Measurements from ENCODE around the gene SEMA3B.
"Not testable (repeated sequence)": the region's sequence is repeated elsewhere in the genome, so short reads cannot be mapped to it uniquely, and the experiment has no call there.

The SEMA3B gene

DNA sequence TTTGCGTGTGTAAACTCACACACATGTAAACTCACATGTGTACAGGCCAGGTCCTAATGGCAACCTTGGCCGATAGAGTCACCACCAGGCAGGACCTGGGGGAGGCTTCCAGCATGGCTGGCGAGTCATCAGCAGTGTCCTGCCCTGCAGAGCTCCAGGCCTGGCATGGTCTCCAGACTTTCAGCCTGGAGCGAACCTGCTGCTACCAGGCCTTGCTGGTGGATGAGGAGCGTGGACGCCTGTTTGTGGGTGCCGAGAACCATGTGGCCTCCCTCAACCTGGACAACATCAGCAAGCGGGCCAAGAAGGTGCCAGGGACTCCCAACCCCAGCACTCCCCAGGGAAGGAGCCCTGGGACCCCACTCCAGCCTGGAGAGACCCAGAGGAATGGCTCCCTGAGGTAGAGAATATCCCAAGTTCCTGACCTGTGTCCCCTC, 1.0 kb downstream of the SEMA3B start:
- in situ Hi-C loops (cut with HindIII; ENCODE audit: low sequenced_read_pairs) = no loop called here

DNA sequence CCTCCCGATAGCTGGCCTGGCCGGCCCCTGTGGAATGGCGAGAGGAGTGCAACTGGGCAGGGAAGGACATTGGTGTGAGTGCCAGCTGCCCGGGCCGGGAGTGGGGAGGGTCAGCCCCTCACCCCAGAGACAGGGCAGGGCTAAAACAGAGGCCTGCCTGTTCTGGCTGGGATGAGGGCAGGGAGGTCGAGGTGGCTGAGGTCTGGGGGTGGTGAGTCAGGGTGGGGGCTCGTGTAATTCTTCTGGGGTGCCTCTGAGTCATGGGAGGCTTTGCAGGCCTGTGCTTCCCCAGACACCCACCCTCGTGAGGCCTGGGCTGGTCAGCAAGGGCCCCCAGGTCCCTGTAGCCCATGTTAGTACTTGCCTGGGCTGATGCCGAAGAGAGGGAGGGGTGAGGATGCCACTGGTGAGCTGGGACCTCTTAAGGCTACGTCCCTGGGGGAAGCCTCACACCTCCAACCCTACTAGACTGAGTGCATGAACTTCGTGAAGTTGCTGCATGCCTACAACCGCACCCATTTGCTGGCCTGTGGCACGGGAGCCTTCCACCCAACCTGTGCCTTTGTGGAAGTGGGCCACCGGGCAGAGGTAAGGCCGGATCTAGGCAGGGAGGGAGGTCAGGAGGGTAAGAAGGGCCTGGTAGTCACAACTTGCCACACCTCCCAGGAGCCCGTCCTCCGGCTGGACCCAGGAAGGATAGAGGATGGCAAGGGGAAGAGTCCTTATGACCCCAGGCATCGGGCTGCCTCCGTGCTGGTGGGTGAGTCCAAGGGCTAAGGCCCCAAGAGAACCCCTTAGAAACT, 1.7 kb downstream of the SEMA3B start:
- in situ Hi-C loops (cut with HindIII; ENCODE audit: low sequenced_read_pairs) = no loop called here

DNA sequence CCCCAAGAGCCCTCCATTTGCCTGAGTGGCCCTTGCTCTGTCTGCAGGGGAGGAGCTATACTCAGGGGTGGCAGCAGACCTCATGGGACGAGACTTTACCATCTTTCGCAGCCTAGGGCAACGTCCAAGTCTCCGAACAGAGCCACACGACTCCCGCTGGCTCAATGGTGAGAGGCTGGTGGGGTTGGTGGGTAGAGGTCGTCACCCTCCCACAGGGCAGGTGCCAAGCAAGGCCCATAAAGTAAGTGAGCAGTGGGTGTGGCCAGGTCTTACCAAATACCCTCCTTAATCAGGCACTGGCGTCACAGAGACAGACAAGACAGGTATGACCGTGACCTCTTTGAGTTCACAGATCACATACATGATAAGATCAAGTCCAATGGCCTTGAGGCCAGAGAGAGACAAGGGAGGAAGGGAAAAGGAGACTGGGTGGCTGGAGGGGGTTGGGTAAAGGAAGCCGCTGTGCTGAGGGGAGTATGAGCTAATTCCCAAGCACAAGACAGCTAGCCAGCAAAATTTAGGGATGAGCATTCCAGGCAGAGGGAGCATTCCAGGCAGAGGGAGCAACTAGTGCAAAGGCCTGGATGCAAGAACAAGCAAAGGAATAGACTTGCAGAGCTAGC, 2.5 kb downstream of the SEMA3B start:
- in situ Hi-C loops (cut with HindIII; ENCODE audit: low sequenced_read_pairs) = no loop called here

DNA sequence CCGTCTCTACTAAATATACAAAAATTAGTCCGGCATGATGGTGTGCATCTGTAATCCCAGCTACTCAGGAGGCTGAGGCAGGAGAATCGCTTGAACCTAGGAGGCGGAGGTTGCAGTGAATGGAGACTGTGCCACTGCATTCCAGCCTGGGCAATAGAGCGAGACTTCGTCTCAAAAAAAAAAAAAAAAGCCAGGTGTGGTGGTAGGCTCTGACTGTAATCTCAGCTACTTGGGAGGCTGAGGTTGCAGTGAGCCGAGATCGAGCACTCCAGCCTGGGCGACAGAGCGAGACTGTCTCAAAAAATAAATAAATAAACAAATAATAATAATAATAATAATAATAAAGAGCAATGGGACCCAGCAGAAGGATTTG, 3.6 kb downstream of the SEMA3B start:
- in situ Hi-C loops (cut with HindIII; ENCODE audit: low sequenced_read_pairs) = not testable (repeated sequence)

DNA sequence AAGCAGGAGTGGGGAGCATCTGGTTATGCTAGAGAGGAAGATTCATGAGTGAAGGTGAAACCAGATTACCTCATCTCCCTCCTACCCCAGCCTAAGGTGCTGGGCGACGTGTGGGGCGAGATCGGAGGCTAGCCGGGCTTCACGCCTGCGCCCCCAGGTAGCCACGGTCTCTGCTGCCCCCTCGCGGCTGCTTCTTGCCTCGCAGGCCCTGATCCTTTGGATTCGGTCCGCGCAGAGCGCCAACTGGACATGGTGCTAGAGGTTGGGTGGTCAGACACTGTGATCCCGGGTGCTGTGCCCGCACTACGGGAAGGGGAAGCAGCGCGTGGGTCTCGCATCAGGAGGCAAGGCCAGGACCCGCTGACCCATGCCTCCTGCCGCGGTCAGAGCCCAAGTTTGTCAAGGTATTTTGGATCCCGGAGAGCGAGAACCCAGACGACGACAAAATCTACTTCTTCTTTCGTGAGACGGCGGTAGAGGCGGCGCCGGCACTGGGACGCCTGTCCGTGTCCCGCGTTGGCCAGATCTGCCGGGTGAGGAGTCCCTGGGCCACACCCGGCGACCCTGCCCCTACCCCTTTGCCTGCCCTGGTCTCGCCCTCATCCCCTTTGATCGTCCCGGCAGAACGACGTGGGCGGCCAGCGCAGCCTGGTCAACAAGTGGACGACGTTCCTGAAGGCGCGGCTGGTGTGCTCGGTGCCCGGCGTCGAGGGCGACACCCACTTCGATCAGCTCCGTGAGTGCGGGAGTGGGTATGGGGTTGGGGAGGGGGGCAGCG, 4.2 kb downstream of the SEMA3B start:
- in situ Hi-C loops (cut with HindIII; ENCODE audit: low sequenced_read_pairs) = no loop called here

DNA sequence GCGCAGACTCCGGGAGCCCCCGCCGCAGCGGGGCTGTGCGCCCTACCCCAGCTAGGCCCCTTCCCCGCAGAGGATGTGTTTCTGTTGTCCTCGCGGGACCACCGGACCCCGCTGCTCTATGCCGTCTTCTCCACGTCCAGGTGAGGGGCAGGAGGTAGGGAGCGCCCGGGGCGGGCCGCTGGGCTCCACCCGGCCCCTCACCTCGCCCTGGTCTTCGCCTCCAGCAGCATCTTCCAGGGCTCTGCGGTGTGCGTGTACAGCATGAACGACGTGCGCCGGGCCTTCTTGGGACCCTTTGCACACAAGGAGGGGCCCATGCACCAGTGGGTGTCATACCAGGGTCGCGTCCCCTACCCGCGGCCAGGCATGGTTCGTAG, 4.7 kb downstream of the SEMA3B start:
- in situ Hi-C loops (cut with HindIII; ENCODE audit: low sequenced_read_pairs) = no loop called here

DNA sequence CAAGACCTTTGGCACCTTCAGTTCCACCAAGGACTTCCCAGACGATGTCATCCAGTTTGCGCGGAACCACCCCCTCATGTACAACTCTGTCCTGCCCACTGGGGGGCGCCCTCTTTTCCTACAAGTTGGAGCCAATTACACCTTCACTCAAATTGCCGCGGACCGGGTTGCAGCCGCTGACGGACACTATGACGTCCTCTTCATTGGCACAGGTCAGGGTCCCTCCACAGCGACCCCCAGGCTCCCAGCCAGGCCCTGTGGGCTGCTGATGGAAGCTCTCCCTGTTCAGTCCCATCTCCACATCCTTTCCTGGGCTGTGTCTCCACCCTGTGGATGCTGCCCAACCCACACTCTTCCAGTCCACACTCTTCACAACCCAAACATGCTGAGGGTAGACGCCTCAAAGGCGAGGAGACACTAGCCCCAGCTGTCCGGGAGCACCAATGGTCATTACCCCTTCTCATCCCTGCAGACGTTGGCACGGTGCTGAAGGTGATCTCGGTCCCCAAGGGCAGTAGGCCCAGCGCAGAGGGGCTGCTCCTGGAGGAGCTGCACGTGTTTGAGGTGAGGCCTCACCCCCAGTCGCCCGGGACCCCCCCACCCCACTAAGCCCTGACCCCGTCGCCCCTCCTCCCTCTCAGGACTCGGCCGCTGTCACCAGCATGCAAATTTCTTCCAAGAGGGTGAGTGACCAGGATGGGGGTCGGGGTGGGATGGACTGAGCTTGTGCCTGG, 5.6 kb downstream of the SEMA3B start:
- in situ Hi-C loops (cut with HindIII; ENCODE audit: low sequenced_read_pairs) = loop anchor here (5.0 kb wide), 2 partner anchors 53 to 92 kb away; partner anchors contain the start of gene TUSC2

DNA sequence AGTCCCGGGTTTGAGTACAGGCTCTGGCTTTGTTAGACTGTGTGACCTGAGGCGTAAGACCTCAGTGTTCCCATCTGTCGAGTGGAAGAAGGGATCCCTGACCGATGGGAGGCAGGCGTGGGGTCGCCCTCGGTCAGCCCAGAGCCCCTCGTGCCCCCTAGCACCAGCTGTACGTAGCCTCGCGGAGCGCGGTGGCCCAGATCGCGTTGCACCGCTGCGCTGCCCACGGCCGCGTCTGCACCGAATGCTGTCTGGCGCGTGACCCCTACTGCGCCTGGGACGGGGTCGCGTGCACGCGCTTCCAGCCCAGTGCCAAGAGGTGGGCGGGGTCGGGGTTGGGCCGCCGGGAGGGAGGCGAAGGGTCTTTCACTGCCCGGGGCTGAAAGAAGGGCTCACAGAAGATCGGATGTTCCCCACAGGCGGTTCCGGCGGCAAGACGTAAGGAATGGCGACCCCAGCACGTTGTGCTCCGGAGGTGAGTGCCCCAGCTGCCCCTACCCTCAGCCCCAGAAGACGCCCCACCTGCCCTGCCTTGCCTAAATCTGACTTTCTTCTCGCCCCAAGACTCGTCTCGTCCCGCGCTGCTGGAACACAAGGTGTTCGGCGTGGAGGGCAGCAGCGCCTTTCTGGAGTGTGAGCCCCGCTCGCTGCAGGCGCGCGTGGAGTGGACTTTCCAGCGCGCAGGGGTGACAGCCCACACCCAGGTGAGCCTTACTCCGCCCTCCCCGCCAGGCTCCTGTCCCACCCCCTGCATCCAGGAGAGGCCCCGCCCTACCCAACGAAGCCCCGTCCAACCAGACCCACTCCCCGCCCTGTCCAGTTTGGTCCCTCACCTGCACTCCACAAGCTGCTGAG, 6.4 kb downstream of the SEMA3B start:
- in situ Hi-C loops (cut with HindIII; ENCODE audit: low sequenced_read_pairs) = loop anchor here (5.0 kb wide), 2 partner anchors 52 to 93 kb away; partner anchors contain the start of gene TUSC2

DNA sequence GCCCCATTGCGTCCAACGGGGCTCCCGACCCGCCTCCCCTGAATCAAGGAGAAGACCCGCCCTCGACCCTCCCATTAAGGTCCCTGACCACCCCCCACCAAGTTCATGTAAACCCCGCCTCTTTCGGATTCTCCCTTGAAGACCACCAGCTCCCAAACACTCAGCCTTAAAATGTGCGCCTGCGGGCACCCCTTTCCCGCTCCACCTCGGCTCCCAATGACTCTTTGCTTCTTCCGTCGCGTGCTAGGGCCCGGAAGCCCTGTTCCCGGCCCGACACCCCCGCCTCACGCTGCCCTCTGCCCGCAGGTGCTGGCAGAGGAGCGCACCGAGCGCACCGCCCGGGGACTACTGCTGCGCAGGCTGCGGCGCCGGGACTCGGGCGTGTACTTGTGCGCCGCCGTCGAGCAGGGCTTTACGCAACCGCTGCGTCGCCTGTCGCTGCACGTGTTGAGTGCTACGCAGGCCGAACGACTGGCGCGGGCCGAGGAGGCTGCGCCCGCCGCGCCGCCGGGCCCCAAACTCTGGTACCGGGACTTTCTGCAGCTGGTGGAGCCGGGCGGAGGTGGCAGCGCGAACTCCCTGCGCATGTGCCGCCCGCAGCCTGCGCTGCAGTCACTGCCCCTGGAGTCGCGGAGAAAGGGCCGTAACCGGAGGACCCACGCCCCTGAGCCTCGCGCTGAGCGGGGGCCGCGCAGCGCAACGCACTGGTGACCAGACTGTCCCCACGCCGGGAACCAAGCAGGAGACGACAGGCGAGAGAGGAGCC, 7.2 kb downstream of the SEMA3B start:
- in situ Hi-C loops (cut with HindIII; ENCODE audit: low sequenced_read_pairs) = loop anchor here (5.0 kb wide), 2 partner anchors 51 to 94 kb away; partner anchors contain the start of gene TUSC2

DNA sequence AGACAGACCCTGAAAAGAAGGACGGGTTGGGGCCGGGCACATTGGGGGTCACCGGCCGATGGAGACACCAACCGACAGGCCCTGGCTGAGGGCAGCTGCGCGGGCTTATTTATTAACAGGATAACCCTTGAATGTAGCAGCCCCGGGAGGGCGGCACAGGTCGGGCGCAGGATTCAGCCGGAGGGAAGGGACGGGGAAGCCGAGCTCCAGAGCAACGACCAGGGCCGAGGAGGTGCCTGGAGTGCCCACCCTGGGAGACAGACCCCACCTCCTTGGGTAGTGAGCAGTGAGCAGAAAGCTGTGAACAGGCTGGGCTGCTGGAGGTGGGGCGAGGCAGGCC, 7.8 kb downstream of the SEMA3B start:
- in situ Hi-C loops (cut with HindIII; ENCODE audit: low sequenced_read_pairs) = loop anchor here (5.0 kb wide), 2 partner anchors 51 to 94 kb away; partner anchors contain the start of gene TUSC2

DNA sequence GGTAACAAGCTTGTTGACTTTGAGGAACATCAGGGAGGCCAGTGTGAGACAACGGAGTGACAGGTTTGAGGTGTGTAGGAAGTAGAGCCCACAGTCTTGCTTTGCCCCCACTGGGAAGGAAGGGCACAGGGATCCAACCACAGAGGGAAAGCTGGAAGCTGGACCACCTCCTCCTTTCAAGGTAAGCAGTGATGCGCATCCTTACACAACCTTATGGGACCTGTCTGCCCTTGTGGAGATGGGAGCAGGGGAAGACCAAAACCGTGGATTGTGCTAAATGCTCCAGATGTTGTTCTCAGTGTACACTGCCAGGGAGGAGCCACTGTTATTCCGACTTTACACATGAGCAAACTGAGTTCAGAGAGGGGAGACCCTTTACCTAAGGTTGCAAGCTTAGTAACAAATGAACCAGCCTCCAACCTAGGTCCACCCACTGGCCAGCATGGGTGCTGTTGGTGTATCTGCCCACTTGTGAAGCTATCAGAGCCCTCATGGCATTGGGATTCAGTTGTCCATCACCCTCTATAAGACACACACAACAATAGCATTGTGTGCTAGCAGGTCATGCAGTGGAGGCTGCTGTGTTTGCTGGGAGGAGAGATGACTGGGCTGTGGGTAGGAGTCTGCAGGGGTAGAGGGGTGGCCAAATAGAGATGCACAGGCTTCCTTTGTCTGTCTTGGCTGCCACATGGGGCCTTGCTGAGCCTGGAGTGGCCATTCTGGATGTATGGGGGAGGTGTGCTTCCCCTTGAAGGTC, 9.4 kb downstream of the SEMA3B start:
- in situ Hi-C loops (cut with HindIII; ENCODE audit: low sequenced_read_pairs) = loop anchor here (5.0 kb wide), 2 partner anchors 49 to 96 kb away; partner anchors contain the start of gene TUSC2

DNA sequence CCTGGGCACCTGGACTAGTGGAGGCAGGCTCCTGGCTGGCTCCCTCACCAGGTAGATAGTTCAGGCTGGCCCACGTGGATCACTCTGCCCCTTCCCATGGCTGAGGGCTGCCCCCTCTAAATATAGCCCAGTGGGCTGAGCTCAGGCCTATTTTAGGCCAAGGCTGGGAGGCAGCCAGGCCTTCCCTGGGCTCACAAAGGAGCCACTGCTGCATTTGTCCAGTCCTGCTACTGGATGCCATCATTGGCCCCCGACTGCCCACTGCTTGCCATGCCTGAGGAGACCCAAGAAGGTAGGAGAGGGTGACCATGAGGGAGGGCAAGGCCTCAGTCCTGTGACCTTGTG, 9.9 kb downstream of the SEMA3B start, which contains the start of gene LSMEM2:
LSMEM2 (plus strand) TSS at position 208 of the 345 bp plus-strand sequence; CDS start at position 235, 27 bp downstream.
- in situ Hi-C loops (cut with HindIII; ENCODE audit: low sequenced_read_pairs) = loop anchor here (5.0 kb wide), 2 partner anchors 48 to 97 kb away; partner anchors contain the start of gene TUSC2

DNA sequence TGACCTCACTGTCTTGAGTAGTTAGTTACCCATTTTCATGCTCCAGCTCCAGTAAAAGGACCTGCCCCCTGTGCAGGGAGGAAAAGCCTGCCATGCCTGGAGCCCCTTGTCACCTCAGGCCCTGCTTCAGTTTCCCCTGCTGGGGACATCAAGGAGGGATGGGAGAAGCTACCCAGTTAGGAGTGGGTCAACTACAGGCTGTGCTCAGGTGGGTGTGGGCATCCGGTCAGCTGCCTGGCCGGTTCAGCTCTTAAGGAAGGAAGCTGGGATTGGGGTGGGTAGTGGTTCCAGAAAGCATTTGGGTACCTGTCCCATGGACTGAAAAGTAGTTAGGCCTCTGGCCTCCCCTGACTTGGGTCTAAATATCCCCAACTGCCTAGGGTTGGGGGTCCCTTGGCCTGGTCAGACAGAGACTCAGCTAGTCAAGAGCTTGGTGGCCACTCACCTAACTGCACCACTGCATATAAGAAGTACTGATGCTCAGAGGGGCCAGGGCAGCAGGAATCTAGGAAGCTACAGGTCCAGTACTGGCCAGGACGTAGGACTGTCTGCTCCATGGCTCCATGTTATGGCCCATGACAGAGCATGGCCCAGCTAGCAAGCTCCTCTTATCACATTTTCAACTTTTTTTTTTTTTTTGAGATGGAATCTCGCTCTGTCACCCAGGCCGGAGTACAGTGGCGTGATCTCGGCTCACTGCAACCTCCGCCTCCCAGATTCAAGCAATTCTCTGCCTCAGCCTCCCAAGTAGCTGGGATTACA, 10.5 kb downstream of the SEMA3B start:
- in situ Hi-C loops (cut with HindIII; ENCODE audit: low sequenced_read_pairs) = loop anchor here (5.0 kb wide), 2 partner anchors 48 to 97 kb away; partner anchors contain the start of gene TUSC2

DNA sequence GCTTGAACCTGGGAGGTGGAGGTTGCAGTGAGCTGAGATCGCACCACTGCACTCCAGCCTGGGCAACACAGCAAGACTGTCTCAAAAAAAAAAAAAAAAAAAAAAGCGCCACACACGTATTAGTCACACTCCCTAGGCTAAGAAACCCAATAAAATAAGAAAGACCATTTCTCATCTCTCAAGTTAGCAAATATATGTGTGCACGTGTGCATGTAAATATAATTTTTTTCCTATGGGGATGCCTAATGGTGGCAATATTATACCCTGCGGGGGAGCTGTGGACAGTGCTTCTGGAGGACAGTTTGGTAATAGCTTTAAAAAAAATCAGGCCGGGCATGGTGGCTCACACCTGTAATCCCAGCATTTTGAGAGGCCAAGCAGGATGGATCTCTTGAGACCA, 15.2 kb downstream of the SEMA3B start:
- in situ Hi-C loops (cut with HindIII; ENCODE audit: low sequenced_read_pairs) = not testable (repeated sequence)

DNA sequence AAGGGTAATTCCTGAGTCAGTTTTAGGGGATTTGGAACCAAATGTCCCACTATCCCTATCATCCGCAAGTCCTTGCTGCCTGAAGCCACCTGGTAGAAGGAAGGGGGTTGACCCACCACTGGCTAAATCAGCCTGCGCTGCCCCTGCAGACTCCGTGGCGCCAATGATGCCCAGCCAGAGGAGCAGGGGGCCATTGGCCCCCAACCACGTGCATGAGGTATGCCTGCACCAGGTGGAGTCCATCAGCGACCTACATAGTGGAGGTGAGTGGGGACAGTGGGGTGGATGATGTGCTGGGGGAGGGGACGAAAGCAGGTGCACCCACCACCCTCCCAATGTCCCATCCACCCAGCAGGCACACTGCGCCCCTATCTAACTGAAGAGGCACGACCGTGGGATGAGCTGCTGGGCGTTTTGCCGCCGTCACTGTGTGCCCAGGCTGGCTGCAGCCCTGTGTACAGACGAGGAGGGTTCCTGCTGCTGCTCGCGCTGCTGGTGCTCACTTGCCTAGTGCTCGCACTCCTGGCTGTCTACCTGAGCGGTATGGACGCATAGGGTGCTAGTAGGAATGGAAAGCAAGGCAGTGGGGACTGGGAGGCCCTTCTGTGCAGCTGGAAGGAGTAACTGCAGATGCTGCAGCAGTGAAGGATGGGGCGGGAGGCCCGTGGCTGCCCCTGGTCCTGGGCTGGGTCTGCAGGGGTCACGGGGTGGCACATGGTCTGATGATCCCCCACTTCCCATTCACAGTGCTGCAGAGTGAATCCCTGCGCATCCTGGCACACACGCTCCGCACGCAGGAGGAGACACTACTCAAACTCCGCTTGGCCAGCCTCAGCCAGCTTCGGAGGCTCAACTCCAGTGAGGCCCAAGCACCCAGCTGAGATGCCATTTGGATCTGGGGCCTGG, 17.6 kb downstream of the SEMA3B start:
- in situ Hi-C loops (cut with HindIII; ENCODE audit: low sequenced_read_pairs) = no loop called here

DNA sequence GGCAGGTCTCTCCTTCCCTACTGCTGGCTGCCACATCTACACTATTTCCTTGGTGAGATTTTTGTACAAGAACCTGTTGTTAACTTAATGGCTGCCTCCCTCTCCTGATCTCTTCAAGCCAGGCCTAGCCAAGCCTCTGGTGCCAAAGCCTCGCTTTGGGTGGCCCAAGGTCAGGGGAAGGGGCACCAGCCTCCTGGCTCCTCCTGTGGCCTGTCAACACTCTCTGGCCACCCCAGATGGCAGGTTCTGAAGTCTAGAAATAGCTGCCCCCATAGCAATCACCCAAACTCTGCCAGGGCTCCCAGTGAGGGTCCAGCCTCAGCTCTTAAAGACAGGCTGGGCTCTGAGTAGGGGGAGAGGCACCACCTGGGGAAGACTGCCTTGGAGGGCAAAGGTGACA, 18.3 kb downstream of the SEMA3B start:
- in situ Hi-C loops (cut with HindIII; ENCODE audit: low sequenced_read_pairs) = no loop called here

Measured in endothelial cell of hepatic sinusoid (primary cell).